ENCODE measurements around the gene CACNA1H.

DNA sequence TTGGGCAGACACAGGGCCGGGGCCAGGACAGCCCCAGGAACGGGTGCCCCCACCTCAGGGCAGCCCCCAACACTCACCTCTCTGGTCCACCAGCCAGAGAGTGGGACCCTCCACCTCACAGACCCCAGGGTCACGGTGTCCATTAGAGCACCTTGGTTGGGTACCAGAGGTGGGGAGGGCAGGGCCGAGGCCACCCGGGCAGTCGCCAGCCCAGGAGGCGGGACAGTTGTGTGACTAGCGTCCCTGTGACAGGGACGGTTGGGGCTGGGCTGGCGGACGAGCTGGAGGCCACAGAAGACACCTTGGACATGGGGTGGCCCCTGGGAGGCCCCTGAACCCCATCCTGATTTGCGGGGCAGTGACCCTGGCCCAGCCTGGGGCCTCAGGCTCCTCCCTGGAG, 45.2 kb upstream of the CACNA1H start:
- TF ChIP-seq, protein P1, sequence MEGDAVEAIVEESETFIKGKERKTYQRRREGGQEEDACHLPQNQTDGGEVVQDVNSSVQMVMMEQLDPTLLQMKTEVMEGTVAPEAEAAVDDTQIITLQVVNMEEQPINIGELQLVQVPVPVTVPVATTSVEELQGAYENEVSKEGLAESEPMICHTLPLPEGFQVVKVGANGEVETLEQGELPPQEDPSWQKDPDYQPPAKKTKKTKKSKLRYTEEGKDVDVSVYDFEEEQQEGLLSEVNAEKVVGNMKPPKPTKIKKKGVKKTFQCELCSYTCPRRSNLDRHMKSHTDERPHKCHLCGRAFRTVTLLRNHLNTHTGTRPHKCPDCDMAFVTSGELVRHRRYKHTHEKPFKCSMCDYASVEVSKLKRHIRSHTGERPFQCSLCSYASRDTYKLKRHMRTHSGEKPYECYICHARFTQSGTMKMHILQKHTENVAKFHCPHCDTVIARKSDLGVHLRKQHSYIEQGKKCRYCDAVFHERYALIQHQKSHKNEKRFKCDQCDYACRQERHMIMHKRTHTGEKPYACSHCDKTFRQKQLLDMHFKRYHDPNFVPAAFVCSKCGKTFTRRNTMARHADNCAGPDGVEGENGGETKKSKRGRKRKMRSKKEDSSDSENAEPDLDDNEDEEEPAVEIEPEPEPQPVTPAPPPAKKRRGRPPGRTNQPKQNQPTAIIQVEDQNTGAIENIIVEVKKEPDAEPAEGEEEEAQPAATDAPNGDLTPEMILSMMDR (IDR thresholded peaks at IDR 0.05; ENCODE audit: extremely low read depth in 1 of 2, insufficient read depth in 1 of 2, low read depth in 1 of 2, low read length in 2 of 2): no peak
- TF ChIP-seq EZH2 (IDR thresholded peaks at IDR 0.05; ENCODE audit: borderline replicate concordance, low read depth, low read length, severe bottlenecking) (no peak), POLR2A (IDR thresholded peaks at IDR 0.05; ENCODE audit: low read depth, low read length) (no peak), POLR2AphosphoS5 (IDR thresholded peaks at IDR 0.05; ENCODE audit: insufficient read depth, low read depth, low read length) (no peak), MYC (IDR thresholded peaks at IDR 0.05; ENCODE audit: low read depth, low read length) (no peak), JUN (IDR thresholded peaks at IDR 0.05; ENCODE audit: borderline replicate concordance, insufficient read depth, insufficient read length, low read depth) (no peak)

All from endothelial cell of umbilical vein (primary cell).